ENCODE measurements around the gene CCDC178.

CCDC178 gene

GRCh38 chr18:33184958-33185357 lies 255.6 kb downstream of the CCDC178 start:
- Histone ChIP-seq H3F3A (ENCODE audit: insufficient read depth) (no peaks in the 10 kb centered on the region), H2AFZ (ENCODE audit: low read depth, low read length, severe bottlenecking) (no peak overlapping the region), H3K27me3 (ENCODE audit: low read length) (no peaks in the 10 kb centered on the region), H3K79me2 (ENCODE audit: insufficient read depth, low read length) (no peaks in the 10 kb centered on the region), H3K36me3 (ENCODE audit: low read length) (no peaks in the 10 kb centered on the region), H3K9me3 (ENCODE audit: insufficient read depth, low read length) (no peaks in the 10 kb centered on the region), H3K27ac (ENCODE audit: low read depth, low read length) (no peak overlapping the region), H3K4me2 (ENCODE audit: low read depth, low read length, poor library complexity, severe bottlenecking) (no peak overlapping the region), H3K9ac (ENCODE audit: low read length) (no peak overlapping the region), H3K4me3 (ENCODE audit: insufficient read depth, low read length, poor library complexity, severe bottlenecking) (no peak overlapping the region), H4K20me1 (ENCODE audit: low read depth, low read length) (no peaks in the 10 kb centered on the region; the same call in 1 of the 2 replicates), H3K9me2 (replicated peaks; ENCODE audit: insufficient read depth, low read length) (no peaks in the 10 kb centered on the region)
- TF ChIP-seq CTCF (IDR thresholded peaks at IDR 0.05; ENCODE audit: insufficient read depth, low read length, poor library complexity, severe bottlenecking) (no peak), EZH2phosphoT487 (conservative IDR thresholded peaks at IDR 0.05; ENCODE audit: low read length) (no peak)

GRCh38 chr18:33184175-33184574 lies 256.3 kb downstream of the CCDC178 start:
- Histone ChIP-seq H3F3A (ENCODE audit: insufficient read depth) (no peaks in the 10 kb centered on the region), H3K9me3 (ENCODE audit: insufficient read depth, low read length) (no peaks in the 10 kb centered on the region), H3K9ac (ENCODE audit: low read length) (no peak overlapping the region), H3K27me3 (ENCODE audit: low read length) (no peaks in the 10 kb centered on the region), H3K36me3 (ENCODE audit: low read length) (no peaks in the 10 kb centered on the region), H3K4me2 (ENCODE audit: low read depth, low read length, poor library complexity, severe bottlenecking) (no peak overlapping the region), H3K27ac (ENCODE audit: low read depth, low read length) (no peak overlapping the region), H3K9me2 (replicated peaks; ENCODE audit: insufficient read depth, low read length) (no peaks in the 10 kb centered on the region), H3K79me2 (ENCODE audit: insufficient read depth, low read length) (no peaks in the 10 kb centered on the region), H2AFZ (ENCODE audit: low read depth, low read length, severe bottlenecking) (no peak overlapping the region), H4K20me1 (ENCODE audit: low read depth, low read length) (no peaks in the 10 kb centered on the region; the same call in 1 of the 2 replicates), H3K4me3 (ENCODE audit: insufficient read depth, low read length, poor library complexity, severe bottlenecking) (no peak overlapping the region)
- no peak for TF ChIP-seq EZH2phosphoT487 (conservative IDR thresholded peaks at IDR 0.05; ENCODE audit: low read length)
- no peak for TF ChIP-seq CTCF (IDR thresholded peaks at IDR 0.05; ENCODE audit: insufficient read depth, low read length, poor library complexity, severe bottlenecking)

- no peak overlapping the region for H3K4me2 ChIP-seq (ENCODE audit: low read depth, low read length, poor library complexity, severe bottlenecking)
- no peak overlapping the region for H3K9ac ChIP-seq (ENCODE audit: low read length)
- no peak overlapping the region for H2AFZ ChIP-seq (ENCODE audit: low read depth, low read length, severe bottlenecking)
- H3K27ac ChIP-seq (ENCODE audit: low read depth, low read length): no peak overlapping the region
- no peak for TF ChIP-seq EZH2phosphoT487 (conservative IDR thresholded peaks at IDR 0.05; ENCODE audit: low read length)
- H4K20me1 ChIP-seq (ENCODE audit: low read depth, low read length): no peaks in the 10 kb centered on the region; the same call in 1 of the 2 replicates
- no peaks in the 10 kb centered on the region for H3F3A ChIP-seq (ENCODE audit: insufficient read depth)
- no peaks in the 10 kb centered on the region for H3K36me3 ChIP-seq (ENCODE audit: low read length)
- no peaks in the 10 kb centered on the region for H3K9me3 ChIP-seq (ENCODE audit: insufficient read depth, low read length)
- H3K4me3 ChIP-seq (ENCODE audit: insufficient read depth, low read length, poor library complexity, severe bottlenecking): no peak overlapping the region
- H3K9me2 ChIP-seq (replicated peaks; ENCODE audit: insufficient read depth, low read length): no peaks in the 10 kb centered on the region
- H3K27me3 ChIP-seq (ENCODE audit: low read length): no peaks in the 10 kb centered on the region
- no peaks in the 10 kb centered on the region for H3K79me2 ChIP-seq (ENCODE audit: insufficient read depth, low read length)
Measured at GRCh38 chr18:33183136-33183535, 257.4 kb downstream of the CCDC178 start.

- Histone ChIP-seq H3F3A (ENCODE audit: insufficient read depth) (no peaks in the 10 kb centered on the region), H3K4me2 (ENCODE audit: low read depth, low read length, poor library complexity, severe bottlenecking) (no peak overlapping the region), H2AFZ (ENCODE audit: low read depth, low read length, severe bottlenecking) (no peak overlapping the region), H3K9ac (ENCODE audit: low read length) (no peak overlapping the region), H3K4me3 (ENCODE audit: insufficient read depth, low read length, poor library complexity, severe bottlenecking) (no peak overlapping the region), H3K9me3 (ENCODE audit: insufficient read depth, low read length) (no peaks in the 10 kb centered on the region), H3K79me2 (ENCODE audit: insufficient read depth, low read length) (no peaks in the 10 kb centered on the region), H3K36me3 (ENCODE audit: low read length) (no peaks in the 10 kb centered on the region), H4K20me1 (ENCODE audit: low read depth, low read length) (no peaks in the 10 kb centered on the region; the same call in 1 of the 2 replicates), H3K9me2 (replicated peaks; ENCODE audit: insufficient read depth, low read length) (no peaks in the 10 kb centered on the region), H3K27ac (ENCODE audit: low read depth, low read length) (no peak overlapping the region), H3K27me3 (ENCODE audit: low read length) (no peaks in the 10 kb centered on the region)
- no peak for TF ChIP-seq CTCF (IDR thresholded peaks at IDR 0.05; ENCODE audit: insufficient read depth, low read length, poor library complexity, severe bottlenecking)
- TF ChIP-seq EZH2phosphoT487 (conservative IDR thresholded peaks at IDR 0.05; ENCODE audit: low read length): no peak
Measured at GRCh38 chr18:33181016-33181415, 259.5 kb downstream of the CCDC178 start.

All from SU-DHL-6 (cell line).